Nephron progenitor cell (in vitro differentiated cells): ENCODE measurements around the gene FIZ1.

Experiments used
- DNase-seq: peaks from one replicate; pipeline ENCODE4 v3.0.0; 2021
- H3K27ac Mint-ChIP-seq: 2 replicates; pipeline ENCODE4 v1.8.0; 2021; ENCODE audit warnings: mild to moderate bottlenecking, moderate library complexity, mixed read lengths
- H3K27me3 Mint-ChIP-seq: 2 replicates; pipeline ENCODE4 v1.8.0; 2021; ENCODE audit warnings: mild to moderate bottlenecking, low read depth, mixed read lengths; ENCODE audit not compliant: poor library complexity
- H3K36me3 Mint-ChIP-seq: 2 replicates; pipeline ENCODE4 v1.8.0; 2021; ENCODE audit warnings: low read depth, mixed read lengths
- H3K4me1 Mint-ChIP-seq: 2 replicates; pipeline ENCODE4 v1.8.0; 2021; ENCODE audit warnings: mixed read lengths
- H3K4me3 Mint-ChIP-seq: 2 replicates; pipeline ENCODE4 v1.8.0; 2021; ENCODE audit warnings: mild to moderate bottlenecking, moderate library complexity, mixed read lengths
- H3K9me3 Mint-ChIP-seq: 2 replicates; pipeline ENCODE4 v1.8.0; 2021; ENCODE audit warnings: mild to moderate bottlenecking, moderate library complexity, mixed read lengths
- TF ChIP-seq, protein P1 (sequence below): fragments of 200-600 bp; sonication (generic); IDR thresholded peaks from 2 replicates; pipeline ENCODE4 v1.5.0; 2021; ENCODE audit warnings: antibody characterized with exemption

Gene FIZ1

DNA sequence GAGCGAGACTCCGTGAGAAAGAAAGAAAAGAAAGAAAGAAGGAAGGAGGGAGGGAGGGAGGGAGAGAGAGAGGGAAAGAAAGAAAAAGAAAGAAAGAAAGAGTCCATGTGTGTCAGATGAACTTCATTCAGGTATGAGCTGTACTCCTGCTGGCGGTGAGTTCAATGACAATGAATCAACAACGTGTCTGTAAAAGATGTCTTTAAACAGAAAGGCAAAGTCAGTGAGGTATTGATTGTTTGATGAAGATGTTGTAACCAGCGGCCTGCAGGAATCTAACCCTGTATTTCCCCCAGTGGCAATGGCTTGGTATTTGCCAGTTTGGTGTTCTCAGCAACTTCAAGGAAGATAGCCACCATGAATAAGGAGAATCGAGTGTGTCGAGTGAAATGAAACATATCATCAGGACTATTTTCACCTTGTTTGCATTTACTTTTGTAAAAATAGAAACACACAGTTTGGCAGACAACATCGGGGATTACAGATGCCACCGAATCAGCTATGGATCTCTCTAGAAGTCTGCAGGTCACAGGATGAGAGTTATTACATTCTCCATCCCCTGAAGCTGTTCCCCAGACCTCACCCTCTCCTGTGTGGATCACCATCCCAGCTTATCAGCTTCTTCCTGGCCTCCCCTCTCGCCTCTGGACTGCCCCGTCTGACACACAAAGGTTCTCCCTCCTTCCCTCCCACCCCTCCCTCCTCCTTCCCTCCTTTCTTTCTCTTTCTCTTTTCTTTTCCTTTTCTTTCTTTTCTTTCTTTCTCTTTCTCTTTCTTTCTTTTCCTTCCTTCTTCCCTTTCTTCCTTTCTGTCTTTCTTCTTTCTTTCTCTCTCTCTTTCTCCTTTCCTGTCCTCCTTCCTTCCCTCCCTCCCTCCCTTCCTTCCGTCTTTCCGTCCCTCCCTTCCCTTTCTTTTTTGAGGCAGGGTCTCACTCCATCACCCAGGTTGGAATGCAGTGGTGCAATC lies 45.8 kb downstream of the FIZ1 start:
- Mint-ChIP-seq H3K4me3 (no peak overlapping the region), H3K36me3 (no peaks in the 10 kb centered on the region), H3K4me1 (peaks cover 77% of the 10 kb centered on the region), H3K27me3 (peaks cover 36% of the 10 kb centered on the region), H3K27ac (peak overlapping the region; percentile 15), H3K9me3 (no peaks in the 10 kb centered on the region)
- TF ChIP-seq, protein P1, sequence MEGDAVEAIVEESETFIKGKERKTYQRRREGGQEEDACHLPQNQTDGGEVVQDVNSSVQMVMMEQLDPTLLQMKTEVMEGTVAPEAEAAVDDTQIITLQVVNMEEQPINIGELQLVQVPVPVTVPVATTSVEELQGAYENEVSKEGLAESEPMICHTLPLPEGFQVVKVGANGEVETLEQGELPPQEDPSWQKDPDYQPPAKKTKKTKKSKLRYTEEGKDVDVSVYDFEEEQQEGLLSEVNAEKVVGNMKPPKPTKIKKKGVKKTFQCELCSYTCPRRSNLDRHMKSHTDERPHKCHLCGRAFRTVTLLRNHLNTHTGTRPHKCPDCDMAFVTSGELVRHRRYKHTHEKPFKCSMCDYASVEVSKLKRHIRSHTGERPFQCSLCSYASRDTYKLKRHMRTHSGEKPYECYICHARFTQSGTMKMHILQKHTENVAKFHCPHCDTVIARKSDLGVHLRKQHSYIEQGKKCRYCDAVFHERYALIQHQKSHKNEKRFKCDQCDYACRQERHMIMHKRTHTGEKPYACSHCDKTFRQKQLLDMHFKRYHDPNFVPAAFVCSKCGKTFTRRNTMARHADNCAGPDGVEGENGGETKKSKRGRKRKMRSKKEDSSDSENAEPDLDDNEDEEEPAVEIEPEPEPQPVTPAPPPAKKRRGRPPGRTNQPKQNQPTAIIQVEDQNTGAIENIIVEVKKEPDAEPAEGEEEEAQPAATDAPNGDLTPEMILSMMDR = no peak
- no peak for DNase-seq

DNA sequence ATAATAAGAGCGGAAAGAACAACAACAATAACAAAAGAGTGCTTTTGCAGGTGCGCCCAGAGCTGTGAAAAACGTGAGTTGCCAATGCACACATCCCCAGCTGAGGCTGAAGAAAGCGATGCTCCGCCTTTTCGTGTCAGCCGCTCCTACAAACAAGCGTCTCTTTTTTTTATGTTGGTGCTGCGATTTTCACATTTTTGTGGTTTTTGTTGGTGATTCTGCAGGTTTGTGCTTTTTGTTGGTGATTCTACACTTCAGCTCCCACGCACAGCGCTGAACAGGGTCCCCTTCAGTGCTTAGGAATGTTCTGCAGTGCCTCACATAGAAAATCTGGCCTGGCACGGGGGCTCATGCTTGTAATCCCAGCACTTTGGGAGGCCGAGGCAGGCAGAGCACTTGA lies 46.7 kb downstream of the FIZ1 start:
- peaks cover 36% of the 10 kb centered on the region for H3K27me3 Mint-ChIP-seq
- H3K4me3 Mint-ChIP-seq = no peak overlapping the region
- H3K36me3 Mint-ChIP-seq = no peaks in the 10 kb centered on the region
- no peak for DNase-seq
- H3K4me1 Mint-ChIP-seq = peaks cover 79% of the 10 kb centered on the region
- TF ChIP-seq, protein P1 = no peak
- H3K9me3 Mint-ChIP-seq = no peaks in the 10 kb centered on the region
- peak overlapping the region; percentile 15 for H3K27ac Mint-ChIP-seq

DNA sequence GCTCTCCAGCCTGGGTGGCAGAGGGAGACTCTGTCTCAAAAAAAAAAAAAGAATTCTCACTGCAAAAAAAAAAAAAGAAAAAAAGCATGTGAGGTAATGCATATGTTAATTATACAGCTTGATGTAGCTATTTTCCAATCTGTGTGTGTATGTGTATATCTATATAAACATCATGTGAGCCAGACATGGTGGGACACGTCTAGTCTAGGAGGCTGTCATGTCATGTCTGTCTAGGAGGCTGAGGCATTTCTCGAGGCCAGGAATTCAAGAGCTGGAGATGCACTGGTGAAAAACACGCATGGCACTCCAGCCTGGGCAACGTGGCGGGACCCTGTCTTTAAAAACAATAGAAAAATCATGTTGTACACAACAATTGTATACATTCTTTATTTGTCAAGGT lies 47.1 kb downstream of the FIZ1 start:
- Mint-ChIP-seq H3K9me3 (no peaks in the 10 kb centered on the region), H3K4me1 (peaks cover 79% of the 10 kb centered on the region), H3K27ac (no peak overlapping the region), H3K36me3 (no peaks in the 10 kb centered on the region), H3K4me3 (peak overlapping the region; percentile 55), H3K27me3 (peaks cover 36% of the 10 kb centered on the region)
- DNase-seq = no peak
- TF ChIP-seq, protein P1 = no peak

DNA sequence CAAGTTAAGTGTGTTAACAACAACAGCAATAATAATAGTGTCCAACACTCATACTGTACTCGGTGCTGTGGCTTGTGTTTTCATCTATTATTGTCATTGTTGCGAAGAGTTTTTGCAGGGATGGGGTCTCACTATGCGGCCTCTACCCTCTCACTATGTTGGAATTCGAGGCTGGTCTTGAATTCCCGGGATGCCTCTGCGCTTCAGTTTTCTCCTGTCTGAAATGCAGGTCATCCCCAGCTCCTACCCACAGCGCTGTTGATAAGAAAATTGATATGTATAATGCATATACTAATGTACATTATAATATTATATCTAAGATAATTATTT lies 49.0 kb downstream of the FIZ1 start:
- DNase-seq = no peak

DNA sequence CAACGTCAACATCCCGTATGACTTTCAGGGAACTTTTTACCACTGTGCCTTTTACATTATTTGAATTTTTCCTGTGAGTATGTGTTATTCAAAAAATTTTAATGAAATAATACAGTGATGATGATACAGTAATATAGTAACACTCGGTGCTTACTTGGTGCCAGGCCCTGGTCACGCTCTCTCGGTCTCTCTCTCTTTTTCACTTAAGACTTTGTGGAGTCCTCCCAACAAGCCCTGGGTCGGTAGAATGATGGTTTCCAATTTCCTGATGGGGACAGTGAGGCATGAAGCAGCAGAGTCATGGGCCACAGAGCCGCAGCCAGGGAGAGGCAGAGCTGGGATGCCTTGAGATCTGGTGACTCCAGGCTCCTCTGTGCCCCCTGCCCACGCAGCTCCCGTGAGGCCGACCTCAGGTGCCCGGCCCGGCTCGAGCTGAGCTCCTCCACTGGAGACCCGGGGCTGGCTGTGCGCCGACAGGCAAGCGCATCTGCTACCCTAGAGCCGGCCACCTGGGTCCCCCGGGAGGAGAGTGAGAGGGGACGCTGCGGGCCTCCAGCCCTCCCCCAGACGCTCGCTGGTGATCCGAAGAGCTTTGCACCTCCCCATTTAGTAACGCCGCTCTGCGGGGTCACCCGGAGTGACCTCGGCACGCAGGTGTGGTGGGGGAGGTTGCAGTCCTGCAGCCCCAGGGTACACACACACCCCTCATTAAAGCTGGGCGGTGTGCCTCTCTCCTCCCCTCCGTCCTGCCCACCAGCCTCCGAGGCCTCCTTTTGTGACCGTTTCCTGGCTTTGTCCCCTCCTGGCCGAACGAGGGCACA lies 49.6 kb downstream of the FIZ1 start:
- H3K27ac Mint-ChIP-seq = peak overlapping the region; percentile 95
- H3K4me1 Mint-ChIP-seq = peaks cover 89% of the 10 kb centered on the region
- no peaks in the 10 kb centered on the region for H3K36me3 Mint-ChIP-seq
- peak; percentile 69 for DNase-seq
- TF ChIP-seq, protein P1 = no peak
- H3K4me3 Mint-ChIP-seq = peak overlapping the region; percentile 64
- peaks cover 25% of the 10 kb centered on the region for H3K27me3 Mint-ChIP-seq
- H3K9me3 Mint-ChIP-seq = no peaks in the 10 kb centered on the region

More for the DNA sequence above, 49.0 kb downstream of the FIZ1 start:
- Mint-ChIP-seq H3K4me1 (peaks cover 91% of the 10 kb centered on the region), H3K9me3 (no peaks in the 10 kb centered on the region), H3K36me3 (no peaks in the 10 kb centered on the region), H3K27ac (peak overlapping the region; percentile 95), H3K27me3 (peaks cover 30% of the 10 kb centered on the region), H3K4me3 (peak overlapping the region; percentile 64)
- TF ChIP-seq, protein P1 = no peak
